Mesothelial cell of epicardium (in vitro differentiated cells): ENCODE results near the gene SNTG2. TPM values are rescaled to one million over a fixed set of nuclear protein-coding genes. Genes with fewer than 3 reads are reported as not detected.

Experiments used
- DNase-seq, 2 experiments: peaks; one replicate each; pipeline ENCODE4 v3.0.0; 2021; ENCODE audit warnings: low spot score in 2 of 2; ENCODE audit not compliant: unreplicated experiment in 2 of 2
- H3K27ac Mint-ChIP-seq: 2 replicates; pipeline ENCODE4 v1.8.0; 2021; ENCODE audit warnings: mixed read lengths
- H3K27me3 Mint-ChIP-seq: 2 replicates; pipeline ENCODE4 v1.8.0; 2021; ENCODE audit warnings: low read depth, mixed read lengths
- H3K36me3 Mint-ChIP-seq: 2 replicates; pipeline ENCODE4 v1.8.0; 2021; ENCODE audit warnings: mixed read lengths
- H3K4me1 Mint-ChIP-seq: 2 replicates; pipeline ENCODE4 v1.8.0; 2021; ENCODE audit warnings: mixed read lengths
- H3K4me3 Mint-ChIP-seq: 2 replicates; pipeline ENCODE4 v1.8.0; 2021; ENCODE audit warnings: mild to moderate bottlenecking, moderate library complexity, mixed read lengths
- H3K9me3 Mint-ChIP-seq: 2 replicates; pipeline ENCODE4 v1.8.0; 2021; ENCODE audit warnings: mixed read lengths
- total RNA-seq: library from RNA; stranded (reverse); gene quantifications from 3 replicates; pipeline ENCODE4 v1.2.1, GENCODE V29; 2021
- TF ChIP-seq, protein P1 (sequence below): fragments of 200-600 bp; sonication (generic); IDR thresholded peaks from one replicate; pipeline ENCODE4 v1.5.0; 2021; ENCODE audit warnings: antibody characterized with exemption; ENCODE audit not compliant: unreplicated experiment

The SNTG2 gene
- total RNA-seq, 1 donor from 2014 or later = not detected

DNA sequence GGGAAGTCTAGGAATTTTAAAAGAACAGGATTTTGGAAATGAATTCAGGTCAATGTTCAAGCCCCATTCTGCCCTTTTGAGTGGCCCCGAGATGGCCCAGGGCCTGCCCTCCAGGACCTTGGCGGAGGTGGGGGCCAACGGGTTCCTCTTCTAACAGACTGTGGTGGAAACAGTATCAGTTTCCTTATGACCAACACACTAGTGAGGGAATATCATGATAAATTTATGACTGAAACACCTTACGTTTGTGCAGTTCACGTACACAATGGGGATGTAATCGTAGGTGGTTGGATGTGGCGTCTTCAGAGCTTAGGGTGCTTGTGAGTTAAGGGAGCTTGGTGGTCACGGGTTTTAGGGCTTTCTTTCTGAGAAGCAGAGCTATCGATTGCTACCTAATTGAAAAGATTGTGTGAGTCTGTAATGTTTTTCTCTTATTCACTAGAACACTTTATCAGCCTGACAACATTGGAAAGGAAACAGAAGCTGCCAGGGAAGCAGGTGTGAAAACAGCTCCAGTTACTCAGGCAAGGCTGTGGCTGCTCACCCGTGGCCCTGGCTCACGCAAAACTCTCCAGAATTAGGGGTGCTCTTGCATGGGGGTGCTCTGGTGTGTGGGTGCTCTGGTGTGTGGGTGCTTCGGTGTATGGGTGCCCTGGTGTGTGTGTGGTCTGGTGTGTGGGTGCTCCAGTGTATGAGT, 165.3 kb downstream of the SNTG2 start:
- Mint-ChIP-seq H3K27ac (no peak overlapping the region), H3K4me1 (no peaks in the 10 kb centered on the region), H3K27me3 (peaks cover under 1% of the 10 kb centered on the region), H3K4me3 (no peak overlapping the region), H3K36me3 (no peaks in the 10 kb centered on the region), H3K9me3 (peaks cover 54% of the 10 kb centered on the region)
- DNase-seq = no peak
- TF ChIP-seq, protein P1, sequence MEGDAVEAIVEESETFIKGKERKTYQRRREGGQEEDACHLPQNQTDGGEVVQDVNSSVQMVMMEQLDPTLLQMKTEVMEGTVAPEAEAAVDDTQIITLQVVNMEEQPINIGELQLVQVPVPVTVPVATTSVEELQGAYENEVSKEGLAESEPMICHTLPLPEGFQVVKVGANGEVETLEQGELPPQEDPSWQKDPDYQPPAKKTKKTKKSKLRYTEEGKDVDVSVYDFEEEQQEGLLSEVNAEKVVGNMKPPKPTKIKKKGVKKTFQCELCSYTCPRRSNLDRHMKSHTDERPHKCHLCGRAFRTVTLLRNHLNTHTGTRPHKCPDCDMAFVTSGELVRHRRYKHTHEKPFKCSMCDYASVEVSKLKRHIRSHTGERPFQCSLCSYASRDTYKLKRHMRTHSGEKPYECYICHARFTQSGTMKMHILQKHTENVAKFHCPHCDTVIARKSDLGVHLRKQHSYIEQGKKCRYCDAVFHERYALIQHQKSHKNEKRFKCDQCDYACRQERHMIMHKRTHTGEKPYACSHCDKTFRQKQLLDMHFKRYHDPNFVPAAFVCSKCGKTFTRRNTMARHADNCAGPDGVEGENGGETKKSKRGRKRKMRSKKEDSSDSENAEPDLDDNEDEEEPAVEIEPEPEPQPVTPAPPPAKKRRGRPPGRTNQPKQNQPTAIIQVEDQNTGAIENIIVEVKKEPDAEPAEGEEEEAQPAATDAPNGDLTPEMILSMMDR = no peak

DNA sequence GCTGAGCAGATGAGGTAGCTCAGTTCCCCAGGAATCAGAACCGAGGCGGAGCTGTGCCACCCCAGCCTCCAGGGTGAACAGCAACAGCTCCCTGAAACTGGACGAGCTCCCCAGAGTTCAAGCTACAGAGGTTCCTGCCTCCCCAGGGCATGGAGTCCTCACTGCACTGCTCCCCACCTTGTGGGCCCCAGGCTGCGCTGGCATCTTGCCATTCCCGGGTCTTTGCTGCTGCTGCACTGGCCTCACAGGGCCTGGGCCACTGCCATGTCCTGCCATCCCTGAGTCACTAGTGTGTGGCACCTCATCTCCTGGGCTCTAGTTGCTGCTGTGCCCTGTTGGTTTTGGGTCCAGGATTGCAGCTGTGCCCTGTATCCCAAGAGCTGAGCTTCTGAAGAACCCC, 166.9 kb downstream of the SNTG2 start:
- H3K27ac Mint-ChIP-seq = no peak overlapping the region
- no peaks in the 10 kb centered on the region for H3K4me1 Mint-ChIP-seq
- H3K4me3 Mint-ChIP-seq = no peak overlapping the region
- TF ChIP-seq, protein P1 = no peak
- H3K9me3 Mint-ChIP-seq = peaks cover 43% of the 10 kb centered on the region
- H3K36me3 Mint-ChIP-seq = no peaks in the 10 kb centered on the region
- DNase-seq = no peak
- H3K27me3 Mint-ChIP-seq = peaks cover 6% of the 10 kb centered on the region

DNA sequence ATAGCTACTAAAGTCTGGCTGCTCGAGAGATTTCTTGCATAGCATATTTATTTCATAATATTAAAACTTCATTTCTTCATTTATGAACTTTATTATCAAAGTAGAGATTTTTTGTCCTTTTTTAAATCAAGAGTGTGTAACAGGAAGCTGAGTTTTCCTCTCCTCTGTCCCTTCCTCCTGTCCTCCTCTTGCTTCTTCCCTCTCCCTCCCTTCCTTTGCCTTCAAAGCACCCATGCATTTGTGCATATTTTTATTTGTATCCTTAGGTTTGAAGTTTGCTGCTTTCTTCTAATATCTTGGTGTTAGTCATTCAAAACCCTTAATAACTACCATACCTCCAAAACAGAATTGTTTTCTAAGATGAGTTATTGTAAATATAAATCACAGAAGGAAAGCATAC, 174.6 kb downstream of the SNTG2 start:
- no peak for DNase-seq
- peaks cover 4% of the 10 kb centered on the region for H3K9me3 Mint-ChIP-seq
- TF ChIP-seq, protein P1 = no peak
- no peak overlapping the region for H3K4me3 Mint-ChIP-seq
- no peaks in the 10 kb centered on the region for H3K4me1 Mint-ChIP-seq
- peaks cover 20% of the 10 kb centered on the region for H3K27me3 Mint-ChIP-seq
- H3K36me3 Mint-ChIP-seq = no peaks in the 10 kb centered on the region
- H3K27ac Mint-ChIP-seq = no peak overlapping the region

DNA sequence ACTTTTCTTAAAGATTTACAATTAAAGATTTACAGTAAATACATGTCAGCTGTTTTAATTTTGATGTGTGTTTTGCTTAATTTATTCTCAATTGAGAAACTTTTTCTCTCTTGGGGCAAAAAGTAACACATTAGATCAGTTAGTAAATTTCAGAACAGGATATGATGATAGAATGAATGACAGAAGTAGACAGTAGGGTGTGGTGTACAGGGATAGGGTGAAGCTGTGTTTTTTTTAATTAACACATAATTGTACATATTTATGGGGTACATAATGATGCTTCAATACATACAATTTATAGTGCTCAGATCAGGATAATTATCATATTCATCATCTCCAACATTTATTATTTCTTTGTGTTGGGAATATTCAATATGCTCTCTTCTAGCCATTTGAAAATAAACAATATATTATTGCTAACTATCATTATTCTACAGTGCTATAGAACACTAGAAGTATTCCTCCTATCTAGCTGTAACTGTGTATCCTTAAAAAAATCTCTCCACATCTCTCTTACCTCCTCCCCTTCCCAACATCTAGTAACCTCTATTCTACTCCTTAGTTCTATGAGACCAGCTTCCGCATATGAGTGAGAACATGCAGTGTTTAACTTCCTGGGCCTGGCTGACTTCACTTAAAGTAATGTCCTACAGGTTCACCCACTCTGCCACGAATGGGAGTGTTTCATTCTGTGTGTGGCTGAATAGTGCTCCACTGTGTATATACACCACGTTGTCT, 175.2 kb downstream of the SNTG2 start:
- DNase-seq = no peak
- Mint-ChIP-seq H3K27me3 (peaks cover 20% of the 10 kb centered on the region), H3K4me1 (no peaks in the 10 kb centered on the region), H3K4me3 (no peak overlapping the region), H3K36me3 (no peaks in the 10 kb centered on the region), H3K27ac (no peak overlapping the region), H3K9me3 (peaks cover 4% of the 10 kb centered on the region)
- TF ChIP-seq, protein P1 = no peak

DNA sequence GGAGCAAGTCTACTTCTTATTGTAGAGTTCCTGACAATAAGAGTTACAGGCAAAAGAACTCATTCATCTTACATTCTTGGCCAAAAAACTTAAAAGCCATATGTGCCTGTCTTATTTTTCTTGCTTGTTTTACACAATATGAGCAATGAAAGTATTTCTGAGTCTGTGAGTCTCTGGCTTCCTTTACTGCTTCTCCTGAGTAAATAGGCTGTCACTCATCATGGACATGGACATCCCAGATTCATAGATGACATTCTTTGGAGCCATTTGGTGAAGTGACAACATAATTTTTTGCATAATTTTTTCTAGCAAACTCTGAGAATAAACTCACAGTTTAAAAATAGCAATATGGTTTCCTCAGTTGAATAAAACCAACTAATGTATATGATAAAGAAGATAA, 179.3 kb downstream of the SNTG2 start:
- Mint-ChIP-seq H3K9me3 (peaks cover 7% of the 10 kb centered on the region), H3K36me3 (no peaks in the 10 kb centered on the region), H3K4me1 (peaks cover 8% of the 10 kb centered on the region), H3K27ac (no peak overlapping the region), H3K4me3 (no peak overlapping the region), H3K27me3 (peaks cover 13% of the 10 kb centered on the region)
- TF ChIP-seq, protein P1 = no peak
- no peak for DNase-seq
